ENCODE results near the gene PRKCZ. TPM values are rescaled to one million over a fixed set of nuclear protein-coding genes. Genes with fewer than 3 reads are reported as not detected.

PRKCZ gene
- total and polyA plus RNA-seq, 9 of the 15 experiments (the other 6 are each of a cell fraction or from before 2014, with no cell fraction given) = 0.07 to 3.1 (median 1.3) TPM

GRCh38 chr1:2133039-2133878 is 83.0 kb downstream of the PRKCZ start (continued):
- TF ChIP-seq, protein P1, sequence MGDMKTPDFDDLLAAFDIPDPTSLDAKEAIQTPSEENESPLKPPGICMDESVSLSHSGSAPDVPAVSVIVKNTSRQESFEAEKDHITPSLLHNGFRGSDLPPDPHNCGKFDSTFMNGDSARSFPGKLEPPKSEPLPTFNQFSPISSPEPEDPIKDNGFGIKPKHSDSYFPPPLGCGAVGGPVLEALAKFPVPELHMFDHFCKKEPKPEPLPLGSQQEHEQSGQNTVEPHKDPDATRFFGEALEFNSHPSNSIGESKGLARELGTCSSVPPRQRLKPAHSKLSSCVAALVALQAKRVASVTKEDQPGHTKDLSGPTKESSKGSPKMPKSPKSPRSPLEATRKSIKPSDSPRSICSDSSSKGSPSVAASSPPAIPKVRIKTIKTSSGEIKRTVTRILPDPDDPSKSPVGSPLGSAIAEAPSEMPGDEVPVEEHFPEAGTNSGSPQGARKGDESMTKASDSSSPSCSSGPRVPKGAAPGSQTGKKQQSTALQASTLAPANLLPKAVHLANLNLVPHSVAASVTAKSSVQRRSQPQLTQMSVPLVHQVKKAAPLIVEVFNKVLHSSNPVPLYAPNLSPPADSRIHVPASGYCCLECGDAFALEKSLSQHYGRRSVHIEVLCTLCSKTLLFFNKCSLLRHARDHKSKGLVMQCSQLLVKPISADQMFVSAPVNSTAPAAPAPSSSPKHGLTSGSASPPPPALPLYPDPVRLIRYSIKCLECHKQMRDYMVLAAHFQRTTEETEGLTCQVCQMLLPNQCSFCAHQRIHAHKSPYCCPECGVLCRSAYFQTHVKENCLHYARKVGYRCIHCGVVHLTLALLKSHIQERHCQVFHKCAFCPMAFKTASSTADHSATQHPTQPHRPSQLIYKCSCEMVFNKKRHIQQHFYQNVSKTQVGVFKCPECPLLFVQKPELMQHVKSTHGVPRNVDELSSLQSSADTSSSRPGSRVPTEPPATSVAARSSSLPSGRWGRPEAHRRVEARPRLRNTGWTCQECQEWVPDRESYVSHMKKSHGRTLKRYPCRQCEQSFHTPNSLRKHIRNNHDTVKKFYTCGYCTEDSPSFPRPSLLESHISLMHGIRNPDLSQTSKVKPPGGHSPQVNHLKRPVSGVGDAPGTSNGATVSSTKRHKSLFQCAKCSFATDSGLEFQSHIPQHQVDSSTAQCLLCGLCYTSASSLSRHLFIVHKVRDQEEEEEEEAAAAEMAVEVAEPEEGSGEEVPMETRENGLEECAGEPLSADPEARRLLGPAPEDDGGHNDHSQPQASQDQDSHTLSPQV (IDR thresholded peaks at IDR 0.05) = no peak
- TF ChIP-seq XRCC5 (IDR thresholded peaks at IDR 0.05; ENCODE audit: low read depth, low read length) = 0 out of 2 replicates have a peak, but pooled peaks have one; percentile 49
- TF ChIP-seq EGR1 (conservative IDR thresholded peaks at IDR 0.05) = peak; percentile 83
- TF ChIP-seq HOMEZ (CRISPR knock-in tag; IDR thresholded peaks at IDR 0.05) = no peak
- TF ChIP-seq ATF7 (IDR thresholded peaks at IDR 0.05) = peak; percentile 52; the same call in 1 of the 2 replicates
- TF ChIP-seq ESRRA (IDR thresholded peaks at IDR 0.05; ENCODE audit: borderline replicate concordance, low read depth) = peak; percentile 29; the same call in 1 of the 2 replicates
- peak; percentile 3 for TF ChIP-seq NEUROD1 (IDR thresholded peaks at IDR 0.05; ENCODE audit: borderline replicate concordance, low read depth, low read length, partially characterized antibody)
- peak; percentile 6 for TF ChIP-seq ZFP36 (IDR thresholded peaks at IDR 0.05; ENCODE audit: low read depth, low read length, partially characterized antibody)
- TF ChIP-seq MBD2 (IDR thresholded peaks at IDR 0.05; ENCODE audit: borderline replicate concordance, low read depth) = 0 out of 2 replicates have a peak, but pooled peaks have one; percentile 12
- no peak for TF ChIP-seq NR0B1 (IDR thresholded peaks at IDR 0.05; ENCODE audit: partially characterized antibody)
- peak in 1 of 2 experiments; percentile 25; a peak in 1 of 4 replicates for TF ChIP-seq KDM4B (IDR thresholded peaks at IDR 0.05; ENCODE audit: borderline replicate concordance in 2 of 2, low read depth in 1 of 2)
- no peak for TF ChIP-seq ZNF76 (CRISPR knock-in tag; IDR thresholded peaks at IDR 0.05; ENCODE audit: borderline replicate concordance)
- TF ChIP-seq, protein P2, sequence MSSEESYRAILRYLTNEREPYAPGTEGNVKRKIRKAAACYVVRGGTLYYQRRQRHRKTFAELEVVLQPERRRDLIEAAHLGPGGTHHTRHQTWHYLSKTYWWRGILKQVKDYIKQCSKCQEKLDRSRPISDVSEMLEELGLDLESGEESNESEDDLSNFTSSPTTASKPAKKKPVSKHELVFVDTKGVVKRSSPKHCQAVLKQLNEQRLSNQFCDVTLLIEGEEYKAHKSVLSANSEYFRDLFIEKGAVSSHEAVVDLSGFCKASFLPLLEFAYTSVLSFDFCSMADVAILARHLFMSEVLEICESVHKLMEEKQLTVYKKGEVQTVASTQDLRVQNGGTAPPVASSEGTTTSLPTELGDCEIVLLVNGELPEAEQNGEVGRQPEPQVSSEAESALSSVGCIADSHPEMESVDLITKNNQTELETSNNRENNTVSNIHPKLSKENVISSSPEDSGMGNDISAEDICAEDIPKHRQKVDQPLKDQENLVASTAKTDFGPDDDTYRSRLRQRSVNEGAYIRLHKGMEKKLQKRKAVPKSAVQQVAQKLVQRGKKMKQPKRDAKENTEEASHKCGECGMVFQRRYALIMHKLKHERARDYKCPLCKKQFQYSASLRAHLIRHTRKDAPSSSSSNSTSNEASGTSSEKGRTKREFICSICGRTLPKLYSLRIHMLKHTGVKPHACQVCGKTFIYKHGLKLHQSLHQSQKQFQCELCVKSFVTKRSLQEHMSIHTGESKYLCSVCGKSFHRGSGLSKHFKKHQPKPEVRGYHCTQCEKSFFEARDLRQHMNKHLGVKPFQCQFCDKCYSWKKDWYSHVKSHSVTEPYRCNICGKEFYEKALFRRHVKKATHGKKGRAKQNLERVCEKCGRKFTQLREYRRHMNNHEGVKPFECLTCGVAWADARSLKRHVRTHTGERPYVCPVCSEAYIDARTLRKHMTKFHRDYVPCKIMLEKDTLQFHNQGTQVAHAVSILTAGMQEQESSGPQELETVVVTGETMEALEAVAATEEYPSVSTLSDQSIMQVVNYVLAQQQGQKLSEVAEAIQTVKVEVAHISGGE (CRISPR knock-in tag; IDR thresholded peaks at IDR 0.05) = peak in 1 of 3 experiments; percentile 67; a peak in 2 of 6 replicates
